ENCODE measurements around the gene ETS1.

ETS1 gene

GRCh38 chr11:128552783-128553661, 34.3 kb downstream of the ETS1 start:
- Mint-ChIP-seq H3K4me1 (peaks cover 48% of the 10 kb centered on the region), H3K27me3 (ENCODE audit: low read depth, poor library complexity) (peaks cover 47% of the 10 kb centered on the region), H3K4me3 (no peak overlapping the region), H3K27ac (no peak overlapping the region), H3K9me3 (no peaks in the 10 kb centered on the region), H3K36me3 (ENCODE audit: low read depth) (no peaks in the 10 kb centered on the region)
- no peak for TF ChIP-seq CTCF (IDR thresholded peaks at IDR 0.05)
- DNase-seq, result no peak

- no peak for TF ChIP-seq CTCF (IDR thresholded peaks at IDR 0.05)
- Mint-ChIP-seq H3K4me3 (no peak overlapping the region), H3K9me3 (no peaks in the 10 kb centered on the region), H3K36me3 (ENCODE audit: low read depth) (no peaks in the 10 kb centered on the region), H3K27ac (no peak overlapping the region), H3K4me1 (peaks cover 60% of the 10 kb centered on the region), H3K27me3 (ENCODE audit: low read depth, poor library complexity) (peaks cover 54% of the 10 kb centered on the region)
- no peak for DNase-seq
Observed at GRCh38 chr11:128551611-128552335, 35.6 kb downstream of the ETS1 start.

- H3K4me3 Mint-ChIP-seq, result no peak overlapping the region
- H3K9me3 Mint-ChIP-seq, result no peaks in the 10 kb centered on the region
- no peak for TF ChIP-seq CTCF (IDR thresholded peaks at IDR 0.05)
- H3K4me1 Mint-ChIP-seq, result peaks cover 63% of the 10 kb centered on the region
- peaks cover 59% of the 10 kb centered on the region for H3K27me3 Mint-ChIP-seq (ENCODE audit: low read depth, poor library complexity)
- H3K36me3 Mint-ChIP-seq (ENCODE audit: low read depth), result no peaks in the 10 kb centered on the region
- H3K27ac Mint-ChIP-seq, result no peak overlapping the region
- no peak for DNase-seq
Observed at GRCh38 chr11:128551058-128551457, 36.3 kb downstream of the ETS1 start.

- H3K4me1 Mint-ChIP-seq, result peaks cover 63% of the 10 kb centered on the region
- H3K36me3 Mint-ChIP-seq (ENCODE audit: low read depth), result no peaks in the 10 kb centered on the region
- peaks cover 58% of the 10 kb centered on the region for H3K27me3 Mint-ChIP-seq (ENCODE audit: low read depth, poor library complexity)
- peak overlapping the region; percentile 64 for H3K4me3 Mint-ChIP-seq
- TF ChIP-seq CTCF (IDR thresholded peaks at IDR 0.05), result no peak
- no peaks in the 10 kb centered on the region for H3K9me3 Mint-ChIP-seq
- DNase-seq, result no peak
- no peak overlapping the region for H3K27ac Mint-ChIP-seq
Observed at GRCh38 chr11:128550261-128550821, 37.0 kb downstream of the ETS1 start.

- DNase-seq, result no peak
- Mint-ChIP-seq H3K27me3 (ENCODE audit: low read depth, poor library complexity) (peaks cover 63% of the 10 kb centered on the region), H3K27ac (no peak overlapping the region), H3K4me3 (peak overlapping the region; percentile 84), H3K9me3 (no peaks in the 10 kb centered on the region), H3K36me3 (ENCODE audit: low read depth) (no peaks in the 10 kb centered on the region), H3K4me1 (peaks cover 66% of the 10 kb centered on the region)
- TF ChIP-seq CTCF (IDR thresholded peaks at IDR 0.05), result no peak
Observed at GRCh38 chr11:128549256-128549944, 38.0 kb downstream of the ETS1 start.

Data from nephron progenitor cell (in vitro differentiated cells).